Nephron progenitor cell (in vitro differentiated cells): ENCODE measurements around the gene ALG8.

Experiments used
- DNase-seq: peaks from one replicate; pipeline ENCODE4 v3.0.0; 2021
- H3K27ac Mint-ChIP-seq: 2 replicates; pipeline ENCODE4 v1.8.0; 2021; ENCODE audit warnings: mild to moderate bottlenecking, moderate library complexity, mixed read lengths
- H3K27me3 Mint-ChIP-seq: 2 replicates; pipeline ENCODE4 v1.8.0; 2021; ENCODE audit warnings: mild to moderate bottlenecking, low read depth, mixed read lengths; ENCODE audit not compliant: poor library complexity
- H3K36me3 Mint-ChIP-seq: 2 replicates; pipeline ENCODE4 v1.8.0; 2021; ENCODE audit warnings: low read depth, mixed read lengths
- H3K4me1 Mint-ChIP-seq: 2 replicates; pipeline ENCODE4 v1.8.0; 2021; ENCODE audit warnings: mixed read lengths
- H3K4me3 Mint-ChIP-seq: 2 replicates; pipeline ENCODE4 v1.8.0; 2021; ENCODE audit warnings: mild to moderate bottlenecking, moderate library complexity, mixed read lengths
- H3K9me3 Mint-ChIP-seq: 2 replicates; pipeline ENCODE4 v1.8.0; 2021; ENCODE audit warnings: mild to moderate bottlenecking, moderate library complexity, mixed read lengths
- CTCF ChIP-seq: fragments of 200-600 bp; sonication (generic); IDR thresholded peaks from 2 replicates; pipeline ENCODE4 v1.5.0; 2021; ENCODE audit warnings: antibody characterized with exemption

ALG8 gene

GRCh38 chr11:78138694-78139421 is 568 bp downstream of the ALG8 start:
- H3K36me3 Mint-ChIP-seq, result peaks cover 75% of the 10 kb centered on the region
- TF ChIP-seq CTCF, result no peak
- peak overlapping the region; percentile 94 for H3K4me3 Mint-ChIP-seq
- peak overlapping the region; percentile 88 for H3K27ac Mint-ChIP-seq
- H3K27me3 Mint-ChIP-seq, result no peaks in the 10 kb centered on the region
- H3K4me1 Mint-ChIP-seq, result peaks cover 38% of the 10 kb centered on the region
- DNase-seq, result peak; percentile 10
- peaks cover 5% of the 10 kb centered on the region for H3K9me3 Mint-ChIP-seq

GRCh38 chr11:78138291-78138690 is 1.1 kb downstream of the ALG8 start:
- DNase-seq, result no peak
- Mint-ChIP-seq H3K4me1 (peaks cover 38% of the 10 kb centered on the region), H3K9me3 (peaks cover 8% of the 10 kb centered on the region), H3K27ac (no peak overlapping the region), H3K4me3 (peak overlapping the region; percentile 94), H3K27me3 (no peaks in the 10 kb centered on the region), H3K36me3 (peaks cover 75% of the 10 kb centered on the region)
- no peak for TF ChIP-seq CTCF

GRCh38 chr11:78132475-78132874 is 7.0 kb downstream of the ALG8 start:
- H3K36me3 Mint-ChIP-seq, result peaks cover 76% of the 10 kb centered on the region
- no peak for DNase-seq
- no peak overlapping the region for H3K4me3 Mint-ChIP-seq
- H3K27me3 Mint-ChIP-seq, result peaks cover 3% of the 10 kb centered on the region
- peaks cover 1% of the 10 kb centered on the region for H3K4me1 Mint-ChIP-seq
- peaks cover 12% of the 10 kb centered on the region for H3K9me3 Mint-ChIP-seq
- no peak for TF ChIP-seq CTCF
- no peak overlapping the region for H3K27ac Mint-ChIP-seq

GRCh38 chr11:78131956-78132355 is 7.5 kb downstream of the ALG8 start:
- no peak for TF ChIP-seq CTCF
- Mint-ChIP-seq H3K4me1 (no peaks in the 10 kb centered on the region), H3K27ac (peak overlapping the region; percentile 44), H3K9me3 (peaks cover 12% of the 10 kb centered on the region), H3K36me3 (peaks cover 71% of the 10 kb centered on the region), H3K4me3 (no peak overlapping the region), H3K27me3 (peaks cover 3% of the 10 kb centered on the region)
- DNase-seq, result no peak

- no peak for TF ChIP-seq CTCF
- Mint-ChIP-seq H3K4me3 (no peak overlapping the region), H3K27ac (no peak overlapping the region), H3K4me1 (no peaks in the 10 kb centered on the region), H3K9me3 (peaks cover 4% of the 10 kb centered on the region), H3K36me3 (peaks cover 49% of the 10 kb centered on the region), H3K27me3 (no peaks in the 10 kb centered on the region)
- DNase-seq, result no peak
Measured at GRCh38 chr11:78127403-78127802, 12.0 kb downstream of the ALG8 start.
